ENCODE measurements around the gene RTP2.
A peak's percentile ranks its signal among the peaks of the same experiment; 100 is the strongest.

The RTP2 gene, protein sequence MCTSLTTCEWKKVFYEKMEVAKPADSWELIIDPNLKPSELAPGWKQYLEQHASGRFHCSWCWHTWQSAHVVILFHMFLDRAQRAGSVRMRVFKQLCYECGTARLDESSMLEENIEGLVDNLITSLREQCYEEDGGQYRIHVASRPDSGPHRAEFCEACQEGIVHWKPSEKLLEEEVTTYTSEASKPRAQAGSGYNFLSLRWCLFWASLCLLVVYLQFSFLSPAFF

GRCh38 chr3:187702507-187703033, at the start of gene RTP2:
Gene RTP2, minus strand, starts transcription at chr3:187702557. Its CDS starts 429 bp downstream, at chr3:187702128.
- no peak for DNase-seq (ENCODE audit: low read depth in 1 of 2, low spot score in 1 of 2)

DNA sequence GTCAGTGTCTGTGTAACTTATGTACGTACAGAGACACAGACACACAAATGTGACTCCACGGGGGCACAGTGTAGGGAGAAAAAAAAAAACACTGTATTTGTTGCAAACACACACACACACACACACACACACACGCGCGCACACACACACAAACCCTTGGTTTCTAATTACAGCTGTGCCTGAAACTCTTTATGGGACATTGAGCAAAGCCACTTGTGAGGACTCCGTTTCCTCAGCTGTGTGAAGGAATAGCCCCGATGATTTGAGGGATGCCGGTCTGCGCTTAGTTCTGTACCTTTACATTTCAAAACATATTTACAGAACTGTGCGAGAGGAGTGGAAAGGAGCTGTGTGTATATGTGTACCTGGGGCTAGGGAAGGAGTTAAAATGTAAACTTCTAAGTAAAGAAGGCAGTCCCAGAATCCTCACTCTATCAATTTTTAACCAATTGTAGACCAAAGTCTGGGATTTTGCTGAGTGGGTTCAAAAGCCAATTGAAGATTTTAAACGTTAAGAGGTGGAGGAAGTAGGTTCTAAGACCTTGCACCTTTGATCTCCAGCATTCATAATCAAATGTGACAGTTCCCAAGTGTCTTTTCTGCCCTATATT, 48.3 kb upstream of the RTP2 start:
- DNase-seq (ENCODE audit: low read depth in 1 of 2, low spot score in 1 of 2), result no peak

DNA sequence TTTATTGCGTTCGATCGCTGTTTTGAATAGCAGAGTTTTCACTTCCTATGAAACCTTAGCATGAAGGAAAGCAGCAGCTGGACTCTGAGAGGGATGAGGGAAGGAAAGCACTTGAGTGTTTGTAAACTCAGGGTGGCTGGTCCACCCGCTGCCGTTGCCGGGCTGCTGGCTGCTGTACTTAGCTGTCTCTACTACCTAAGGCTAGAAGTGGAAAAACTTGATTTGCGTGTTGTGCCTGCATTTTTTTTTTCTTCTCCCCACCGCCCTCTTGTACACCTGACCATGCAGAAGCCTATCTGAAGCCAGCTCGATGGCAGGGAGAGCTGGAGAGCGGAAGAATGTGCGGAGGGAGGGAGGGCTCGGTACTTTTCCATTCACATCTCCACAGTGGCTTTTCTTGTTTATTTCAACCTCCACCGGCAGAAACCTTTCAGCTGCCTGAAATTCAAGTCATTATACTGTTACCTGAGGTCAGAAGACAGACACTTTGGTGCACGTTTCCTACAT, 47.7 kb upstream of the RTP2 start:
- no peak for DNase-seq (ENCODE audit: low read depth in 1 of 2, low spot score in 1 of 2)

GRCh38 chr3:187748050-187748481, 45.7 kb upstream of the RTP2 start:
- peak; percentile 72 to 83 for DNase-seq (ENCODE audit: low read depth in 1 of 2, low spot score in 1 of 2)

DNA sequence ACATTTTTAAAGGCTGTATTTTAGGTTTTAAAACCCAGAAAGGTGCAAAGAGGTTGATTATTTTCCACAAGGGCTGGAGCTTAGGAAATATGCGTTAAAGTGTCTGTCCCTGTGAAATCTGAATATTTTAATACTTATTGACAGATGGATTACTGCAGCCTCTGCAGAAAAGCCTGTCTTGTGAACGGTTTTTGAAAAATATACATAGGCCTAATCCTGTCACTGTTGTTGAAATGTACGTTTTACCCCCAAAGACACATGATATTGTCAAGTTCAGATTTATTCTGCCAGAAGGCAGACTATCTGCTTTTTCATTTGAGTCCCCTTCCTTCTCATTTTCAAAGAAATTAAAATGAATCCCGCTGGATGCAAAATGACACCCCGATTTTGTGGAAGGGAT, 45.1 kb upstream of the RTP2 start:
- DNase-seq (ENCODE audit: low read depth in 1 of 2, low spot score in 1 of 2), result no peak

DNA sequence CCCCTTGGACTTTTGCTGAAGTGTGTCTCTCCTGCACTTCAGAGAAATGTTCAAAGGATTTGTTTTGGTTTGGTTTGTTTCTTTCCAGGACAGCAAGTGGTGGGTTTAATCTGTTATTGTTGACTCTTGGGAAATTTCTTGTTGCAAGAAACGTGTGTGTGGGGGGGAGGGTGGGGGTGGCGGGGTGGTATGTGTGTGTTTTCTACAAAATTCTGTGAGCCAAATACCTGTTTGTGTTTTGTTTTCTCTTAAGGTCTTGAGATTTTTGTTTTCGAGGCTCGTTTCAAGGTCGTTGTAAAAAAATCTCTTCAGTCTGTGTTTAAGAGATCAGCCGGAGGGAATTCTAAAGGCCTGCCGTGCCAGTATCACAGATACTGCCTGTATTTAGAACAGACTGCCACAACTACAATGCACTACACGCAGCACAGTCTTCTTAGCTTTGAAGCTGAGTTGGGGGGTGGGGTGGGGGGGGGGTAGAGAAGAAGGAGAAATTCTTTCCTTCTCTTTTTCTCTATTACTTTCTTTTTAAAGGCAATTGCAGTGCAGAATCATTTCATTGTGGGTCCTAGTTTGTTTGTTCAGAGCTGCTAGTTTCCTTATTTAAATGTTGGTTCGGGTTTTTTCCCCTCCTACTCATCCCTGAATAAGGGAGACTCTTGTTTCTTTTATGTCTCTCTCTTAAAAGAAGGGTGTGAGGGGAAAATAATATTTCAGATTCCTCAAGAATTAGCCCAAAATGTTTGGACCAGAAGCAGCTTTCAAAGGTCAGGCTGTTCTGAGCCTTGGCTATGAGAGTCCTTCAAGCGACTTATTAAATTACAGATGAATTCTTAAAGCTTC, 44.3 kb upstream of the RTP2 start:
- DNase-seq (ENCODE audit: low read depth in 1 of 2, low spot score in 1 of 2), result no peak

DNA sequence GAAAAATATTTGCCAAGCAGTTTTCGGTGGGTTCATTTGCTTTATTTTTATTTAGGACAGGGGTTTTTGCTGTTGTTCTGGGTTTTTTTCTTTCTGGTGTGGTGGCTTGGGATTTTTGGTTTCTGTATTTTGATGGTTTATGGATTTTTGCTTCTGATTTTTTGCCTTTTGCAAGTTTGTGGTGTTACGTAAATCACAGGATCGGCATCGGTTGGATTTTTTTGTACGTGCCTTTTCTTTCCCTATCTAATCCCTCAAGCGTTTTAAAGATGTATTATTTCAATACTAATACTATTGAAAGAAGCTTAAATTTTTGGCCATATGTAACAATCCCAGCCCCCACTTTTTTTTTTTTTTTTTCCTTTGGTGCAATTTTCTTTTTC, 43.7 kb upstream of the RTP2 start:
- DNase-seq (ENCODE audit: low read depth in 1 of 2, low spot score in 1 of 2), result no peak

DNA sequence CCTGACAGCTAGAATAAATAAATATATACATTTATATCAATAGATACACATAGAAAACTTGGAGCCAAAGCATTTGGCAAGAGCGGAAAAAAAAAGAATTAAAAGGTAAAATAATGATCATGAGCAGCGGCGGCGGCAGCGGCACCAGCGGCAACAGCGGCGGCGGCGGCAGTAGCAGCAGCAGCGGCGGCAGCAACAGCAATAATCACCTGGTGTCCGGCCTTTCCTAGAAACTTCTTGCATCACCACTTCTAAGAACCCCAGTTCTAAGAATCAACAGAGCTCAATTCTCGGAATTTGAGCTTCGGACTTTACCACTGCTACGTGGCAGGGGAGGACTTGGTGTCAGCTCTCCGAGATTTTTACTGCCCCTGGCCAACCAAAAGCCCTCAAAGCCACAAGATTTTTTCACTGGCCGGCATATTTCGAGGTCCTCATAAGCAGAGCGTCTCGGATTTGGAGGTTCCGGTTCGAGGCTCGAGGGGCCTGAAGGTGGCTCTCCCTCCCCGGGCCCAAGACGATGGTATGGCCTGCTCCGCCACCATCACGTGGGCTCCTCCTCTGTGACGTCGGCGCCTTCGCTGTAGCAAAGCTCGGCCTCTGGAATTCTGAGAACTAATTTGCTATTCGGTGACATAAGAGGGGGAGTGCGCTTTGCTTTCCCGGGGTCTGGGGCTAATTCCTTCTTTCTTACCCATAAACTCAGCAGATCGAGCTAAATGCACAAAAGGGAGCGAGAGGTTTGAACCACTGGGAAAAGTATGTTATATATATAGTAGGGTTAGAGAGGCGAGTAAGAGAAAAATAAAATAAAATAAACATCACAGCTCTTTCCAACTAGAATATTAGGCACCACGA, 43.1 kb upstream of the RTP2 start, which contains the start of gene BCL6:
Gene BCL6, minus strand, starts transcription at position 268 of the 858 bp plus-strand sequence. CDS start 11,775 bp downstream, outside the sequence.
- peak; percentile 45 to 79 for DNase-seq (ENCODE audit: low read depth in 1 of 2, low spot score in 1 of 2)

GRCh38 chr3:187744169-187745151, 42.1 kb upstream of the RTP2 start:
- DNase-seq (ENCODE audit: low read depth in 1 of 2, low spot score in 1 of 2), result peak in 1 of 2 donors; percentile 42

GRCh38 chr3:187743195-187744141, 41.1 kb upstream of the RTP2 start:
- DNase-seq (ENCODE audit: low read depth in 1 of 2, low spot score in 1 of 2), result peak in 1 of 2 donors; percentile 47

- no peak for DNase-seq (ENCODE audit: low read depth in 1 of 2, low spot score in 1 of 2)
Measured at GRCh38 chr3:187742351-187743171, 40.2 kb upstream of the RTP2 start.

DNA sequence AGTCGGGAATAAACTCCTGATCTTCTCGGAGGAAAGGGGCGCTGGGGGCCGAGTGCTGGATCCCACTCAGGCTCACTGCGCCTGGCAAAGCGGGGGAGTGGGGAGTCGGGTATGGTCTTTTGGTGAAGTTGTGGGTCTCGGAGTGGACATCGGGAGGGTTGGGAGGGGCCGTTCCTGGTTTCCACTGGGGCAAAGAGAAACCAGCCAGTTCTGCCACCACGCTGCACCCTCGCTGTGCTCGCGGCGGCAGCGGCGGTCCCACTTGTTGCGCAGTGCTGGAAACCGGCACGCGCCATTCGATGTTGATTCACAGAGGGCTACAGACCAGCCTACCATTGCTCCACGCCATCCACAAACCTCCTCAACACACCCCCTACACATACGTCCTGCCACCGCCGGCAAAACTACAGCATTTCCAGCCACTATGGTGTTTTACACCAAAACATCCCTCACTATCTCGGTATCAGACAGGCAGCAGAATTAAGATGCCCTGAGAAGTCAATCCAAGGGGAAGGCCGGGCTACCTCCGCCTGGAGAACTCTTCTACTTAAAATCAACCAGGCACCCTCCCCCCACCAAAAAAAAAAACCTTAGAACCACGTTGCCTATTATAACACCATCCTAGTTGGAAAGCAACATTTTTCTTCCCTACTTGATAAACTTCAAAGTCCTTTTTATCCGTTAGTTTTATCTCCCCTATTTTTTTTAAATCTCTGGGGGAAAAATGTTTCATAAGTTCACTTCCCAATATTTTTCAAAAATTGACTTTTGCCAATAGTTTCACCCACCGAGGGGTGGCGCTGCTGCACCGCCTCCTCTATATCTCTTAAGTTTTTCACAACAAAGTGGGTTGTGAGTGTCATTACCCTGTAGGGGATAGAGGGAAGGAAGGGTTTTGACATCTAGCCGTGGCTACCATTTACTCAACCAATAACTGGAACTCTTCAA, 39.3 kb upstream of the RTP2 start:
- peak; percentile 55 to 63 for DNase-seq (ENCODE audit: low read depth in 1 of 2, low spot score in 1 of 2)

DNA sequence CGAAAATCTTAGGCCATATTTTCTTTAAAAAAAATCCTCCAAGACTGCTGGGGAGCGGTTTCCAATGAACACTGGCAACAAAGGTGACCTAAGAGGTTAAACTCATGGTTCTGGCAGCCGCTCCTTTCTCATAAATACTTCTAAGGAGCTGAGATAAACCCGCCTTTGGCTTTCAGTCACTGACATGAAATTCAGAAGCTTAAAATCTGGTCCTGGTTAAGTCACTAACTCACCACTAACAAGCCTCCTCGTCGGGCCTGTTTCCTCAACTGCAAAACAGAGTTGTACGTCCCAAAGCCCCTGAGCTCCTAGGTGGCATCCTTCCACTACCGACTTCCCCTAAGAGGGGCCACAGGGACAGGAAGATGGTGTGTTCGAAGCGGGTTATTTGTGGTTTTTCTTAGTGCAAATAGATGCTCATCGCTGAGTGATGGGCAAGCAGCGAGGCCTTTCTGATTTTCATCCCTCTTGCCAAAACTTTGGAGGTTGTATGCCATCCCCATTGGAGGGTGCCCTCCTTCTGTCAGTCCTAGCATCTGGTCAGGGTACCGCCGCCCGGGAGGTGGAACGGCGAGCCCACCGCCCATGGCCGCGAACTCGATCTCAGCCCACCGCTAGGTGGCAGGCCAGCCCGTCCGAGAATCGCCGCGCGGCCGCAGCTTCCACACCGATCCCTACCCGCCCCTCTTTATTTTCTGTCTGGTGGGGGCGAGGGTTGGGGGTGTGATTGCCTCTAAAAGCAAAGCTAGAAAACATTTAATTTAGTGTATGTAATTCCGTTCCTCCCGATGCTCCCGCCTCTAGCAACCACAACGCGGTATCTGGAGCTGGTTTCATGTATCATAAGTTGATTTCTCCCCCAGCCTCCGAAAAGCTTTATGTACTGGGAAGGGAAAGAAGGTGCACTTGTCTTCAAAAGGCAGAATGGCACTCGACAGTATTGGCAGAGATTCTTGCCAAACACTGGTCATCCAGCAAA, 38.4 kb upstream of the RTP2 start:
- DNase-seq (ENCODE audit: low read depth in 1 of 2, low spot score in 1 of 2), result peak; percentile 49 to 57

GRCh38 chr3:187739561-187740332, 37.4 kb upstream of the RTP2 start:
- DNase-seq (ENCODE audit: low read depth in 1 of 2, low spot score in 1 of 2), result peak; percentile 53 to 75

All from activated T-helper 1 cell treated with anti-CD3 and anti-CD28 coated beads, Interleukin-2, amount 50 U/mL, for 16 hours (primary cell).